HG03432 (cell line): Measurements from ENCODE around the gene TSGA10.
A peak's percentile ranks its signal among the peaks of the same experiment; 100 is the strongest.
"Not testable (repeated sequence)": the region's sequence is repeated elsewhere in the genome, so short reads cannot be mapped to it uniquely, and the experiment has no call there.

Source experiments
- ATAC-seq: cut with Tn5 transposase; IDR thresholded peaks from one replicate; pipeline ENCODE4 v1.9.1; 2021; ENCODE audit warnings: mild to moderate bottlenecking, moderate library complexity; ENCODE audit not compliant: unreplicated experiment

The TSGA10 gene, protein sequence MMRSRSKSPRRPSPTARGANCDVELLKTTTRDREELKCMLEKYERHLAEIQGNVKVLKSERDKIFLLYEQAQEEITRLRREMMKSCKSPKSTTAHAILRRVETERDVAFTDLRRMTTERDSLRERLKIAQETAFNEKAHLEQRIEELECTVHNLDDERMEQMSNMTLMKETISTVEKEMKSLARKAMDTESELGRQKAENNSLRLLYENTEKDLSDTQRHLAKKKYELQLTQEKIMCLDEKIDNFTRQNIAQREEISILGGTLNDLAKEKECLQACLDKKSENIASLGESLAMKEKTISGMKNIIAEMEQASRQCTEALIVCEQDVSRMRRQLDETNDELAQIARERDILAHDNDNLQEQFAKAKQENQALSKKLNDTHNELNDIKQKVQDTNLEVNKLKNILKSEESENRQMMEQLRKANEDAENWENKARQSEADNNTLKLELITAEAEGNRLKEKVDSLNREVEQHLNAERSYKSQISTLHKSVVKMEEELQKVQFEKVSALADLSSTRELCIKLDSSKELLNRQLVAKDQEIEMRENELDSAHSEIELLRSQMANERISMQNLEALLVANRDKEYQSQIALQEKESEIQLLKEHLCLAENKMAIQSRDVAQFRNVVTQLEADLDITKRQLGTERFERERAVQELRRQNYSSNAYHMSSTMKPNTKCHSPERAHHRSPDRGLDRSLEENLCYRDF

GRCh38 chr2:99154643-99155536 is at the start of gene TSGA10, which contains the start of gene LIPT1:
TSS of gene TSGA10 (minus strand) at chr2:99154942. CDS start at chr2:99109439, 45,503 bp downstream.
TSS of gene LIPT1 (plus strand) at chr2:99154967. CDS start at chr2:99161958, 6,991 bp downstream.
- peak; percentile 97 for ATAC-seq

DNA sequence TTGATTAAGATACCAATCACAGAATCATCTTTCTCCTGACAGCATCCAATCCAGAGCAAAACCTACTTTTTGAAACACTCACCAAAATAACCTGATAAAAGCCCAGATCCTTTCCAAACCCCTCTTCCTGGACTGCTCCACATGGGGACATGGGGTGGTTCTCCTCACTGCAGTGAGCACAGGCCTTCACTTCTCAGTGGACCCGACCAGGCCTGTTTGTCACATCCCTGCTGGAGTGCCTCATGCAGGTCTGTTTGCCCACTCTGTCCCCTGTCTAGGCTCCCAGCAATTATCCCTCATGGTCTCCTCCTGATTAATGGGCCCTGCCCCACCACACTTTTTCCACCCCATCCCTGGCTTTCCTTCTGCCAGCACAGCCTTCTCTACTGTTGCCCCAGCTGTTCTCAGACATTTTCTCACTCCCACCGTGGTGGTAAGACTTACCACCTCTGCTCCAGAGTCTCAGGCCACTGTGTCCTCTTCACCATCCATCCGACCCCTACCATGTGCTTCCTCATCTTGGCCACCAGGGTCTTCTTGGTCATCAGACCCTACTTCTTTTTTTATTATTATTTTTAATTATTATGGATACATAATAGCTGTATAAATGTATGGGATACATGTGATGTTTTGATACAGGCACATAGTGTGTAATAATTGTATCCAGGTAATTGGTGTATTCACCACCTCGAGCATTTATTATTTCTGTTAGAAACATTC is 47.4 kb upstream of the TSGA10 start:
- no peak for ATAC-seq

DNA sequence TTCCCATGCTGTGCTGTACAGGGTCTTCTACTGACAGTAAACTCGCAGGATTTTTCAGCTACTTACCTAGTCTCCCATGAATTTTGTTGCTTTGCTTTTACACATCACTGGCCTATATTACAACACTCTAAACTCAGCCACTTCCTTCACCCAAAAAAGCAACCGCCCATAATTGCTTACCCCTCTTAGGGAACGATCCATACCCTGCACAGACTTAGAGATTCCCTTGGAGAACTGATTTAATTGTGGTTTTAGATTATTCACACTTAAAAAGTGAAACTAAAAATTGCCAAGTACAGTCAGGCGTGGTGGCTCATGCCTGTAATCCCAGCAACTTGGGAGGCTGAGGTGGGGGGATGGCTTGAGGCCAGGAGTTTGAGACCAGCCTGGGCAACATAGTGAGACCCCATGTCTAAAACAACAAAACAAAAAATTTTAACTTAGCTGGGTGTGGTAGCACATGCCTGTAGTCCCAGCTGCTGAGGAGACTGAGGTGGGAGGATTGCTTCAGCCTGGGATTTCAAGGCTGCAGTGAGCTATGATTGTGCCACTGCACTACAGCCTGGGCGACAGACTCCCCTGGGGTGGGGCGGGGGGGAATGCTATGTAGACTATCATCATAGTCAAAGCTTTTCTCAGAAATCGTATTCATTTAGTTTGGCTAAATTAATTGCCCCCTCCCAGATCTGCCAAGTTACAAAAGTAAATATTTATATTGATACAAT is 45.5 kb upstream of the TSGA10 start:
- ATAC-seq, result no peak

DNA sequence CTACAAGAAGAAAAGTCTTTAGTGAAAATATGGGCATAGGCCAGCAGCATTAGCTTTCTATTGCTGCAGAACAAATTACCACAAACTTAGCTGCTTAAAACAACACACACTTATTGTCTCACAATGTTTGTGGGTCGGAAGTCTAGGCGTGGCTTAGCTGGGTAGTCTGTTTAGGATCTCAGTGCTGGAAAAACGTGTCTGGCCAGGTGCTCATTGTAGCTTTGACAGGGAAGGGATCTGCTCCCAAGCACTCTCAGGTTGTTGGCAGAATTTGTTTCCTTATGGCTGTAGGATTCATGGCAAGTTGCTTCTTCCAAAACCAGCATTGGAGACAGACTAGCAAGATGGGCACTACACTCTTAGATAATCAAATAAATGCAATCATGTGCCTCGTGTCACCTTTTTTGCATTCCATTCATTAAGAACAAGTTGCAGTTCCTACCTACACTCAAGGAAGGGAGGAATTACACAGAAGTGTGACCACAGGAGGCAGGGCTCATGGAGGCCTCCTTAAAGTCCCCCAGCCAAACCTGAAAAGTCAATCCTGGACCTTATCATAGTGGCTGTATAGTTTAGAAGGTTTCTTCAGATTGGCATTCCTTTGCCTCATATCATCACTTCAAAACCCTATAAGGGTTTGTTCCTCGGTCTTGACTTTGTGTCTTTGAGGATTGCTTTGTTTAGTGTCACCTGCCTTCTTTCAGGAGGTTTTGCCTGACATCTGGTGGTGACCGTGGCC is 43.5 kb upstream of the TSGA10 start:
- ATAC-seq, result no peak

DNA sequence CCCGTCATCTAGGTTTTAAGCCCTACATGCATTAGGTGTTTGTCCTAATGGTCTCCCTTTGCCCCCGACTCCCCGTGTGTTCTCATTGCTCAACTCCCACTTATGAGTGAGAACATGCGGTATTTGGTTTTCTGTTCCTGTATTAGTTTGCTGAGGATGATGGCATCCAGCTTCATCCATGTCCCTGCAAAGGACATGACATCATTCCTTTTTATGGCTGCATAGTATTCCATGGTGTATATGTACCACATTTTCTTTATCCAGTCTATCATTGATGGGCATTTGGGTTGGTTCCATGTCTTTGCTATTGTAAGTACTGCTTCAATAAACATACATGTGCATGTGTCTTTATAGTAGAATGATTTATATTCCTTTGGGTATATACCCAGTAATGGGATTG is 37.6 kb upstream of the TSGA10 start:
- not testable (repeated sequence) for ATAC-seq

- ATAC-seq, result no peak
Measured at GRCh38 chr2:99190548-99190947, 35.8 kb upstream of the TSGA10 start.

DNA sequence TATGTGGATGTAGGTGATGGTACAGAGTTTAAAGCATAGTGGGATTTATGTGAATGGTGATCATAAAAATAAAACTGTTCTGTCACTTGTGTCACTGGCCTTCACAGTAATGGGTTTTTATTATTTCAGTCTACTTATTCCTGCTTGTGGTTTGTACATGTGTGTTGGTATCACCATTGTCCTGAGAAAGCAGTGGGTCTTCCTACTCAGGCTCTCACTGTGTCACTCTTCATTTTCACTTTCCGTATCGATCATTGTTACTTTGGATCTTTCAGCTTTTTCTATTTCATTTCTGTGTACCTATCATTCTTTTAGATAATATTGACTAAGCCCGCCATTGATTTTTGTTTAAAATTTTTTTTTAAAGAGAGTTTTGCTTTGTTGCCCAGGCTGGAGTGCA is 33.6 kb upstream of the TSGA10 start:
- no peak for ATAC-seq

GRCh38 chr2:99187011-99187410 is 32.3 kb upstream of the TSGA10 start:
- ATAC-seq, result no peak

- ATAC-seq, result no peak
Measured at GRCh38 chr2:99184811-99185210, 30.1 kb upstream of the TSGA10 start.

GRCh38 chr2:99183025-99183424 is 28.3 kb upstream of the TSGA10 start:
- no peak for ATAC-seq

DNA sequence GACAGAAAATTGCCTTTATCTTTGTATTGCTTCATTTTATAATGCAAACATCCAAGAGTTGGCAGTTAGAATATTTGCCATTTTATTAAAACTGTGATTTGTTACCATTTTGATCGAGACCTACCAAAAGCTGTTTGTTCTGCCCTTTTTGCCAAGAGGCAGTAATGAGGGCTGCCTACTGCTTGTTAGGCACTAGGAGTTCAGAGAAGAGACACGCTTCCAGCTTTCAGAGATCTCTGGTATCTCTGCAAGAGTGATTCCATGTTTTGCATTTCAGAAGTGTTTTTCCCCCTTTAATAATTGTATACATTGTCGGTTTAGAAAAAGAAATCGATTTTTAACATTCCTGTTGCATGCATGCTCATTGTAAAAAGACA is 26.9 kb upstream of the TSGA10 start:
- no peak for ATAC-seq

- ATAC-seq, result peak; percentile 95
Measured at GRCh38 chr2:99180755-99181623, 26.2 kb upstream of the TSGA10 start, which contains the start of the genes MITD1 and MRPL30. TSS of gene MITD1 (minus strand) at chr2:99181058. CDS start at chr2:99180981, 77 bp downstream. TSS of gene MRPL30 (plus strand) at chr2:99181184. CDS start at chr2:99186204, 5,020 bp downstream.

DNA sequence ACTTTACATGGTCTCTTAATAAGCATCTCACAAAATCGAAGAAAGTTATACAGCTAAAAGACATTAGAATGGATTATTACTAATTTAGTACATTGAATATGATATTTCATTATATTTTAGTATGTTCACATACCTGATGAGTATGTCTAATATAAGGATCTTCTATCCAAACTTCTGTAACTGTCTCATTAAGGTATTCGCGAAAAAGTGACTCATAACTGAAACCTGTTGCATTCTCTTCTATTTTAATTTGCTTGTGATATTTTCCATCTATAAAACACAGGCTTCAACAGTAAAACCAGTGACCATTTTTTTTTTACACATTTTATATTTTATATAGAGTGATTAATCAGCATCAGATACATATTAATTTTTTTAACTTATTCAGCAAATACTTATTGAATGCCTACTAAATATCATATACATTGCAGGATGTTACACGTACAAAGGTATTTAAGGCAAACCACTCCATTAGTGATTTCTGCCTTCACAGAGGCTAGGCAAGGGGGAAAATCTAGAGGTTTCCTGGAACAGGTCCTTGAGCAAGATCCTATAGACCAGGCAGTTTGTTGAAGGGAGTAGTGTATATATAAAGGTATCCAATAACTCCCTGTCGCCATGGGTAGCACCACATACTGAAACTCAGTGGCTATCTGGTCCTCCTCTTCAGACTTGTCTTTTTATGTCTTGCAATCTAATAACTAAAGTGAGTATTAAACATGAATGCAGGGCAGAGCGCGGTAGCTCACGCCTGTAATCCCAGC is 16.8 kb upstream of the TSGA10 start:
- ATAC-seq, result no peak

- no peak for ATAC-seq
Measured at GRCh38 chr2:99169534-99169933, 14.8 kb upstream of the TSGA10 start.

DNA sequence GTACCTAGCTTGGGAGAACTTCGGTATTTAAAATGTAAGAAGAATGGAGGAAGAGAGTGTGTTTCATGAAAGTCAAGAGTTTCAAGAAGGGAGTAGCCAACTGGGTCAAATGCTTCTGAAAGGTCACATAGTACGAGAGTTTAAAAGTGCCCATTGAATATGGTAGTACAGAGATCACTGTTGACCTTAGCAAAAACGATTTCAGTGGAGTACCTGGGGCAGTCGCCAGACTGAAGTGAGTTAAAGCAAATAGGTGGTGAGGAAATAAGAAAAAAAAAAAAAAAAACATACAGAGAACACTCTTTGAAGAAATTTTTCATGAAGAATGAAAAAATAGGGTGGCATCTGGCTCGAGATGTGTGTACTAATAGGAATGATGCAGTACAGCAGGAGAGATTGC is 11.5 kb upstream of the TSGA10 start:
- no peak for ATAC-seq

DNA sequence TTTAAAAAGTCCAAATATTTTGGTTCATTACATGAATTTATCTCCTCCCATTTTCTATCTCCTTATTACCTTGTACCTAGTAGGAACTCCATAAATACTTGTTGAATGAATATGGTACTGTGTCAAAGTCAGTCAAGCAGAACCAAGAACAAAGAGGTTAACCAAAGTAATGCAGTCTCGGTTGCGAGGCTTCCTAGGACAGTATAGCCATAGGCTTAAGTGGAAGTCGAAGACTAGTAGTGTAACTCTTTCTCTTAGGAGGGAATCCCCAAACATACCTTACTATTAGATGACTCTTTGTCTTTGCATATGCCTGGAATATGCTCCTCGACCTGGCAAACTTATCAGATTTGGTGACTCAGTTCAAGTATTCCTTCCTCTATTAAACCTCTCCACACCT is 4.9 kb upstream of the TSGA10 start:
- ATAC-seq, result no peak

DNA sequence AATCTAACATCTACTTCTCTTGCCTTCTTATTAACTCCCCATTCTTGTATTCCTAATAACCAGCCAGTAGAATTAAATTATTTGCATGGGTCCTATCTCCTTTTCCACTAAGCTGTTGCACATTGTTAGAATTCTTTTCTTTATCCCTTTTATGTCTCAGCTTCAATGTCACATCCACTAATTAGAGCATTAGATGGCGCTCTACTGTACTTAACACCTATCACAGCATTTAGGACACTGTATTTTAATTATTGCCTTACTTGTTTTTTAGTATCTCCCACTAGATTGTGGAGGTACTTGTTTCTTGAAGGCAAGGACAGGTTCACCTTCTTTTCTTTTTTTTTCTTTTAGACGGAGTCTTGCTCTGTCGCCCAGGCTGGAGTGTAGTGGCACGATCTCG is 3.9 kb upstream of the TSGA10 start:
- ATAC-seq, result no peak
